ENCODE measurements around the gene FER.
"Not testable (repeated sequence)": the region's sequence is repeated elsewhere in the genome, so short reads cannot be mapped to it uniquely, and the experiment has no call there.

DNA sequence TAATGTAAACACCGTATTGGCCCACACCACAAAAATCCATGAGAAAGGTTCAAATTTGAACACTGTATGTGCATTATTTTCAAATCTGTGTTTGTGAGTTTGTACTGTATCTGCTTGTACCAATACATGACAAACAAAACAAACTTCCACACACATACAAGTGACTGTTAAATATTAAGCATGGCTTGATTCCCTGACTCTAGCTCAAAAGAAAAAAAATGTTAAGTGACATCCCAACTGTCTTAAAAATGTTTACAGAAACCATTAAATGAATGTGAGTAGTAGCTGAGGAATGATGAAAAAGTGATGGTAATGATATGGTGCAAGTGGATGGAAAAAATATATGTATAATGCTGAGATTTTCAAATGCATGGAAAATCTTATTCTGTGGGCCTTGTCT lies 302.6 kb downstream of the FER start:
- TF ChIP-seq, protein P1, sequence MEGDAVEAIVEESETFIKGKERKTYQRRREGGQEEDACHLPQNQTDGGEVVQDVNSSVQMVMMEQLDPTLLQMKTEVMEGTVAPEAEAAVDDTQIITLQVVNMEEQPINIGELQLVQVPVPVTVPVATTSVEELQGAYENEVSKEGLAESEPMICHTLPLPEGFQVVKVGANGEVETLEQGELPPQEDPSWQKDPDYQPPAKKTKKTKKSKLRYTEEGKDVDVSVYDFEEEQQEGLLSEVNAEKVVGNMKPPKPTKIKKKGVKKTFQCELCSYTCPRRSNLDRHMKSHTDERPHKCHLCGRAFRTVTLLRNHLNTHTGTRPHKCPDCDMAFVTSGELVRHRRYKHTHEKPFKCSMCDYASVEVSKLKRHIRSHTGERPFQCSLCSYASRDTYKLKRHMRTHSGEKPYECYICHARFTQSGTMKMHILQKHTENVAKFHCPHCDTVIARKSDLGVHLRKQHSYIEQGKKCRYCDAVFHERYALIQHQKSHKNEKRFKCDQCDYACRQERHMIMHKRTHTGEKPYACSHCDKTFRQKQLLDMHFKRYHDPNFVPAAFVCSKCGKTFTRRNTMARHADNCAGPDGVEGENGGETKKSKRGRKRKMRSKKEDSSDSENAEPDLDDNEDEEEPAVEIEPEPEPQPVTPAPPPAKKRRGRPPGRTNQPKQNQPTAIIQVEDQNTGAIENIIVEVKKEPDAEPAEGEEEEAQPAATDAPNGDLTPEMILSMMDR (IDR thresholded peaks at IDR 0.05; ENCODE audit: insufficient read depth, low read length, poor library complexity, severe bottlenecking), result not testable (repeated sequence)
- TF ChIP-seq EZH2phosphoT487 (conservative IDR thresholded peaks at IDR 0.05; ENCODE audit: low read length), result not testable (repeated sequence)

Measured in SU-DHL-6 (cell line).